Measurements from ENCODE around the gene PVALEF. TPM values are rescaled to one million over a fixed set of nuclear protein-coding genes. Genes with fewer than 3 reads are reported as not detected.

PVALEF gene
- total and polyA plus RNA-seq, 2 of the 8 experiments (the other 6 are each of a cell fraction or from before 2014, with no cell fraction given): 0.03 TPM; not detected in 1

DNA sequence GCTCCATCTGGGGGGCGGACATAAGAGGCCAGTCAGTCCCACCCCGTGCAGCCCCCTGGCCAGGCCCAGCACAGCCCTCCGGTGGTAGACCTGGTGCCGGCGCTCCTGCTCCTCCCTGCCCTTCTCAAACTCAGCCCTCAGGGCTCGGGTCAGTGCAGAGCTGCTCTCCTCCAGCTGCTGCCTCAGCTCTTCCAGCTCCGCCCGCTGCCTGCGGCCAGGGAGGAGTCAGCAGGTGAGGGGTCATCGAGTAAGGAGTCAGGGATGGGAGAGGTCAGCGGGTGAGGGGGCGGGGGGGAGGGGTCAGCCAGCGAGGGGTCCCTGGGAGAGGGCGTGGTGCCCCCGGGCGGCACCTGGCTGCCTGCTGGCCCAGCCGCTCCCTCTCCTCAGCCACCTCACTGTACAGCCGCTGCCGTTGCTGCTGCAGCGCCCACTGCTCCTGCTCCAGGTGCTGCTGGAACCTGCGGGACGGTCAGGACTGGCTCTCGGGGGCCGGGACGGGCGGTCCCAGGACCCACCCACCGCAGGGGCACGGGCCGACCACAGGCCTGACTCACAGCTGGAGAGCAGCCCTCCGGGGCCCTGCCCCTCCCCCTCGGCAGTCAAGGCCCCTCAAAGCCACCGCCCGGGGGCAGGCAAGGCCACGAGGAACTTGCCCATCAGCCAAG lies 27.2 kb downstream of the PVALEF start:
- FAIRE-seq: no peak
- no peak for DNase-seq (ENCODE audit: low read depth in 1 of 2, low spot score in 2 of 2)
- no peak overlapping the region for H4K91ac ChIP-seq (replicated peaks; ENCODE audit: insufficient read length, low read length)
- H4K5ac ChIP-seq (ENCODE audit: insufficient read length, low read depth, low read length): no peak overlapping the region
- no peaks in the 10 kb centered on the region for H3K9me3 ChIP-seq (ENCODE audit: insufficient read depth in 2 of 2, low read depth in 1 of 2, low read length in 1 of 2)
- H3K4me2 ChIP-seq (ENCODE audit: insufficient read depth in 1 of 2, low read depth in 2 of 2, low read length in 2 of 2): no peak overlapping the region
- peaks cover 0 to 23% (median 3%) of the 10 kb centered on the region in 4 experiments; a peak in 3 of 8 replicates for H3K36me3 ChIP-seq (ENCODE audit: control insufficient read depth in 2 of 4, insufficient read depth in 4 of 4, low read length in 3 of 4)
- ChIA-PET CTCF (ENCODE audit: partially characterized antibody) (interaction anchor here (0.7 to 2.0 kb wide), 6 partner anchors 10 to 71 kb away, joined by 3 to 7 read pairs (median 4); no protein-coding TSS in a partner anchor), POLR2A (ENCODE audit: partially characterized antibody) (no interaction called here)
- no peak overlapping the region for H2BK5ac ChIP-seq (ENCODE audit: low read depth, low read length)
- no peak overlapping the region for H3K56ac ChIP-seq (replicated peaks; ENCODE audit: insufficient read length, low read depth, low read length)
- H3K18ac ChIP-seq (ENCODE audit: extremely low read depth, low read length): no peak overlapping the region
- no peak overlapping the region for H2BK15ac ChIP-seq (ENCODE audit: low read length)
- H3K9ac ChIP-seq (replicated peaks in 1 of 4; ENCODE audit: extremely low read depth in 1 of 4, low read depth in 3 of 4, low read length in 3 of 4): no peak overlapping the region
- H3K4me3 ChIP-seq (ENCODE audit: extremely low read depth in 1 of 4, insufficient read depth in 2 of 4, low read depth in 3 of 4, low read length in 4 of 4): no peak overlapping the region
- no peaks in the 10 kb centered on the region for H3K4me1 ChIP-seq (replicated peaks in 1 of 4; ENCODE audit: control insufficient read depth in 3 of 4, insufficient read depth in 4 of 4, low read length in 3 of 4)
- no peak overlapping the region; the same call in 1 of the 2 replicates for H4K8ac ChIP-seq (ENCODE audit: extremely low read depth, insufficient read depth, low read length)
- peaks cover 0 to 2% of the 10 kb centered on the region in 2 experiments for H4K20me1 ChIP-seq (replicated peaks in 1 of 2; ENCODE audit: control insufficient read depth in 1 of 2, insufficient read depth in 2 of 2, low read length in 2 of 2)
- no peaks in the 10 kb centered on the region for H3K79me2 ChIP-seq (ENCODE audit: control insufficient read depth in 1 of 2, insufficient read depth in 2 of 2, low read length in 2 of 2)
- no peaks in the 10 kb centered on the region for H3K23me2 ChIP-seq (ENCODE audit: low read depth, low read length)
- no peak overlapping the region for H3K14ac ChIP-seq (ENCODE audit: insufficient read length)
- H2BK12ac ChIP-seq (ENCODE audit: low read depth, low read length): no peak overlapping the region
- H3K79me1 ChIP-seq (ENCODE audit: low read depth, low read length): no peaks in the 10 kb centered on the region
- no peak overlapping the region for H2AFZ ChIP-seq (ENCODE audit: low read length)
- H3K27me3 ChIP-seq (replicated peaks in 1 of 4; ENCODE audit: control insufficient read depth in 3 of 4, extremely low read depth in 1 of 4, insufficient read depth in 3 of 4, low read length in 3 of 4): no peaks in the 10 kb centered on the region
- H3K4ac ChIP-seq (replicated peaks; ENCODE audit: insufficient read length, low read depth, low read length): no peak overlapping the region
- TF ChIP-seq TEAD4 (IDR thresholded peaks at IDR 0.05; ENCODE audit: low read depth, low read length): no peak
- no peak for TF ChIP-seq JUN (IDR thresholded peaks at IDR 0.05; ENCODE audit: low read depth, low read length)
- TF ChIP-seq YY1 (IDR thresholded peaks at IDR 0.05; ENCODE audit: low read depth, low read length): no peak
- TF ChIP-seq RAD21 (IDR thresholded peaks at IDR 0.05 in 1 of 2, conservative IDR thresholded peaks at IDR 0.05 in 1 of 2; ENCODE audit: low read depth in 2 of 2, low read length in 2 of 2): no peak
- no peak for TF ChIP-seq CHD1 (IDR thresholded peaks at IDR 0.05; ENCODE audit: low read depth, low read length)
- TF ChIP-seq RXRA (IDR thresholded peaks at IDR 0.05; ENCODE audit: insufficient read depth, low read depth, low read length): no peak
- TF ChIP-seq EZH2 (IDR thresholded peaks at IDR 0.05; ENCODE audit: low read depth, low read length, severe bottlenecking): no peak
- no peak for TF ChIP-seq TAF1 (IDR thresholded peaks at IDR 0.05; ENCODE audit: low read depth, low read length)
- no peak for TF ChIP-seq TCF12 (IDR thresholded peaks at IDR 0.05; ENCODE audit: low read depth, low read length)
- no peak for TF ChIP-seq SAP30 (IDR thresholded peaks at IDR 0.05; ENCODE audit: insufficient read depth, insufficient replicate concordance, low read length)
- no peak overlapping the region for H3K27ac ChIP-seq (ENCODE audit: low read depth, low read length)
- H2BK120ac ChIP-seq (replicated peaks; ENCODE audit: low read depth, low read length): no peak overlapping the region
- no peak overlapping the region for H2AK5ac ChIP-seq (ENCODE audit: low read depth, low read length)
- no peak overlapping the region for H3K23ac ChIP-seq (ENCODE audit: insufficient read length)
- 93% methylated on average over 13 of the region's 34 CpGs; no CpG with 5 or more reads in 1 of the 2 experiments for WGBS, 2 experiments (ENCODE audit: extremely low coverage in 1 of 2, insufficient coverage in 1 of 2, insufficient read length in 1 of 2, insufficient replicate concordance in 2 of 2, low coverage in 1 of 2, low lambda C conversion rate in 2 of 2, missing lambda C conversion rate in 1 of 2)
- H2BK20ac ChIP-seq (ENCODE audit: low read length): no peak overlapping the region
